ENCODE data around the gene PGAP3.

The PGAP3 gene

DNA sequence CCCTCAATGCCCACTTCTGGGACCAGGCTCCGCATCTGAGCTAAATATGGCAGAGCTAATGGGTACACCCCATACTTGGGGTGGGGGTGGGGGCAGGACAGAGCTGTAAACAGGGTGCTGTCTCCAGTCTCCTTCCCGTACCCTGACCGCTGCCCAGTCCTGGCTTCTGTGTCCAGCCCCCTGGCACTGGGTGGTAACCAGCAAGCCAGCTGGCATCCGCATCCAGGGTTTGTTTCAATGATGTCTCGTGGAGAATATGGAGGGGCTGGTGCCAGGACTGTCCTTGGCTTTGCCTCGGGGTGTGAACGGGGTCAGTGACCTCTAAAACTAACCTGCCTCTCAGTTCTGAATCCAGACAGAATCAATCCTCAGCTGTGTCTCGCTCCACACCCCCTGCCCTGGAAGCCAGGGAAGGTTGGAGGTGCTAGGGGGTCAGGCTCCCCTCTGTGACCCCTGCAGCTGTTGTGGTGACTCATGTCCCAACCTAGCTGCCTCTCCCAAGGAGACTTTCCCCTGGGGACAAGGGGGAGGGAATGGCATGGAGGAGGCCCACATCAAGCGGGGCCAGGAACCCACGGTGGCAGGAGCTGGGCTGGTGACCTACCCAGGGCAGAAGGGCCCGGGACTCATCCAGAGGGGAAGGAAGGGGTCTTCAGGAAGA, 21.1 kb downstream of the PGAP3 start:
- peak overlapping the region in 1 of 5 donors; percentile 10 for H3K9ac ChIP-seq (ENCODE audit: low read length in 5 of 5)

GRCh38 chr17:39666231-39666600, 21.6 kb downstream of the PGAP3 start:
- Histone ChIP-seq H3K27me3 (ENCODE audit: control insufficient read depth in 5 of 5, insufficient read depth in 4 of 5, low read length in 5 of 5) (peaks cover 29 to 49% (median 47%) of the 10 kb centered on the region in 5 donors), H3K9ac (ENCODE audit: low read length in 5 of 5) (no peak overlapping the region), H3K4me3 (ENCODE audit: low read depth in 1 of 5, low read length in 5 of 5) (no peak overlapping the region)

More for the DNA sequence above, 21.1 kb downstream of the PGAP3 start:
- no peaks in the 10 kb centered on the region for H3K9me3 ChIP-seq (ENCODE audit: control insufficient read depth in 5 of 5, low read length in 5 of 5)
- peaks cover 0 to 15% (median 14%) of the 10 kb centered on the region in 5 donors for H3K36me3 ChIP-seq (ENCODE audit: control insufficient read depth in 5 of 5, insufficient read depth in 5 of 5, low read length in 5 of 5)
- H3K4me1 ChIP-seq (ENCODE audit: control insufficient read depth in 5 of 5, insufficient read depth in 5 of 5, low read length in 5 of 5) = peaks cover 2 to 53% (median 27%) of the 10 kb centered on the region in 5 donors
- no peak overlapping the region for H3K4me3 ChIP-seq (ENCODE audit: low read depth in 1 of 5, low read length in 5 of 5)
- H3K27ac ChIP-seq (ENCODE audit: low read depth, low read length) = no peak overlapping the region
- peaks cover 34 to 55% (median 49%) of the 10 kb centered on the region in 5 donors for H3K27me3 ChIP-seq (ENCODE audit: control insufficient read depth in 5 of 5, insufficient read depth in 4 of 5, low read length in 5 of 5)

DNA sequence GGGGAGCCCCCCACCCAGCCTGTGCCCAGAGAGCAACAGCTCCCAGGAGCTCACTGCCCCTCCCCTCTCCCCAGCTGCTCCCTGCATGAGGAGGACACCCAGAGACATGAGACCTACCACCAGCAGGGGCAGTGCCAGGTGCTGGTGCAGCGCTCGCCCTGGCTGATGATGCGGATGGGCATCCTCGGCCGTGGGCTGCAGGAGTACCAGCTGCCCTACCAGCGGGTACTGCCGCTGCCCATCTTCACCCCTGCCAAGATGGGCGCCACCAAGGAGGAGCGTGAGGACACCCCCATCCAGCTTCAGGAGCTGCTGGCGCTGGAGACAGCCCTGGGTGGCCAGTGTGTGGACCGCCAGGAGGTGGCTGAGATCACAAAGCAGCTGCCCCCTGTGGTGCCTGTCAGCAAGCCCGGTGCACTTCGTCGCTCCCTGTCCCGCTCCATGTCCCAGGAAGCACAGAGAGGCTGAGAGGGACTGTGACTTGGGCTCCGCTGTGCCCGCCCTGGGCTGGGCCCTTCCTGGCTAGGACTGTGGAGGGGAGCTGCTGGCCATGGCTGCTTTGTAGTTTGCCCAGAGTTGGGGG, 22.1 kb downstream of the PGAP3 start:
- H3K27me3 ChIP-seq (ENCODE audit: control insufficient read depth in 5 of 5, insufficient read depth in 4 of 5, low read length in 5 of 5) = peaks cover 24 to 45% (median 42%) of the 10 kb centered on the region in 5 donors
- H3K36me3 ChIP-seq (ENCODE audit: control insufficient read depth in 5 of 5, insufficient read depth in 5 of 5, low read length in 5 of 5) = peaks cover 0 to 25% (median 24%) of the 10 kb centered on the region in 5 donors
- peaks cover 2 to 63% (median 32%) of the 10 kb centered on the region in 5 donors for H3K4me1 ChIP-seq (ENCODE audit: control insufficient read depth in 5 of 5, insufficient read depth in 5 of 5, low read length in 5 of 5)
- H3K9me3 ChIP-seq (ENCODE audit: control insufficient read depth in 5 of 5, low read length in 5 of 5) = no peaks in the 10 kb centered on the region
- no peak overlapping the region for H3K9ac ChIP-seq (ENCODE audit: low read length in 5 of 5)
- no peak overlapping the region for H3K4me3 ChIP-seq (ENCODE audit: low read depth in 1 of 5, low read length in 5 of 5)
- H3K27ac ChIP-seq (ENCODE audit: low read depth, low read length) = no peak overlapping the region

More at GRCh38 chr17:39666231-39666600, 21.6 kb downstream of the PGAP3 start:
- Histone ChIP-seq H3K4me1 (ENCODE audit: control insufficient read depth in 5 of 5, insufficient read depth in 5 of 5, low read length in 5 of 5) (peaks cover 2 to 58% (median 27%) of the 10 kb centered on the region in 5 donors), H3K36me3 (ENCODE audit: control insufficient read depth in 5 of 5, insufficient read depth in 5 of 5, low read length in 5 of 5) (peaks cover 0 to 20% (median 19%) of the 10 kb centered on the region in 5 donors), H3K27ac (ENCODE audit: low read depth, low read length) (no peak overlapping the region), H3K9me3 (ENCODE audit: control insufficient read depth in 5 of 5, low read length in 5 of 5) (no peaks in the 10 kb centered on the region)

- H3K27me3 ChIP-seq (ENCODE audit: control insufficient read depth in 5 of 5, insufficient read depth in 4 of 5, low read length in 5 of 5) = peaks cover 17 to 36% (median 34%) of the 10 kb centered on the region in 5 donors
- no peak within 1 kb of the TSS for H3K4me3 ChIP-seq (ENCODE audit: low read depth in 1 of 5, low read length in 5 of 5)
- peaks cover 0 to 34% (median 32%) of the 10 kb centered on the region in 5 donors for H3K36me3 ChIP-seq (ENCODE audit: control insufficient read depth in 5 of 5, insufficient read depth in 5 of 5, low read length in 5 of 5)
- H3K4me1 ChIP-seq (ENCODE audit: control insufficient read depth in 5 of 5, insufficient read depth in 5 of 5, low read length in 5 of 5) = peaks cover 2 to 72% (median 39%) of the 10 kb centered on the region in 5 donors
- H3K27ac ChIP-seq (ENCODE audit: low read depth, low read length) = no peak within 1 kb of the TSS
- no peaks in the 10 kb centered on the region for H3K9me3 ChIP-seq (ENCODE audit: control insufficient read depth in 5 of 5, low read length in 5 of 5)
- no peak within 1 kb of the TSS for H3K9ac ChIP-seq (ENCODE audit: low read length in 5 of 5)
These were observed 23.0 kb downstream of the PGAP3 start, which contains the start of gene TCAP for GRCh38 chr17:39664581-39665561. TCAP (plus strand) TSS chr17:39665349; CDS start chr17:39665360, 11 bp downstream.

- Histone ChIP-seq H3K36me3 (ENCODE audit: control insufficient read depth in 5 of 5, insufficient read depth in 5 of 5, low read length in 5 of 5) (peaks cover 0 to 42% (median 39%) of the 10 kb centered on the region in 5 donors), H3K9ac (ENCODE audit: low read length in 5 of 5) (no peak overlapping the region), H3K4me3 (ENCODE audit: low read depth in 1 of 5, low read length in 5 of 5) (no peak overlapping the region), H3K4me1 (ENCODE audit: control insufficient read depth in 5 of 5, insufficient read depth in 5 of 5, low read length in 5 of 5) (peaks cover 3 to 80% (median 44%) of the 10 kb centered on the region in 5 donors), H3K9me3 (ENCODE audit: control insufficient read depth in 5 of 5, low read length in 5 of 5) (no peaks in the 10 kb centered on the region), H3K27ac (ENCODE audit: low read depth, low read length) (no peak overlapping the region), H3K27me3 (ENCODE audit: control insufficient read depth in 5 of 5, insufficient read depth in 4 of 5, low read length in 5 of 5) (peaks cover 13 to 28% (median 28%) of the 10 kb centered on the region in 5 donors)
These were observed 23.9 kb downstream of the PGAP3 start for GRCh38 chr17:39663688-39664580.

- H3K27ac ChIP-seq (ENCODE audit: low read depth, low read length) = no peak overlapping the region
- H3K9ac ChIP-seq (ENCODE audit: low read length in 5 of 5) = no peak overlapping the region
- H3K9me3 ChIP-seq (ENCODE audit: control insufficient read depth in 5 of 5, low read length in 5 of 5) = no peaks in the 10 kb centered on the region
- no peak overlapping the region for H3K4me3 ChIP-seq (ENCODE audit: low read depth in 1 of 5, low read length in 5 of 5)
- H3K4me1 ChIP-seq (ENCODE audit: control insufficient read depth in 5 of 5, insufficient read depth in 5 of 5, low read length in 5 of 5) = peaks cover 2 to 80% (median 39%) of the 10 kb centered on the region in 5 donors
- peaks cover 0 to 48% (median 45%) of the 10 kb centered on the region in 5 donors for H3K36me3 ChIP-seq (ENCODE audit: control insufficient read depth in 5 of 5, insufficient read depth in 5 of 5, low read length in 5 of 5)
- H3K27me3 ChIP-seq (ENCODE audit: control insufficient read depth in 5 of 5, insufficient read depth in 4 of 5, low read length in 5 of 5) = peaks cover 10 to 24% (median 22%) of the 10 kb centered on the region in 5 donors
These were observed 24.5 kb downstream of the PGAP3 start for GRCh38 chr17:39663340-39663687.

DNA sequence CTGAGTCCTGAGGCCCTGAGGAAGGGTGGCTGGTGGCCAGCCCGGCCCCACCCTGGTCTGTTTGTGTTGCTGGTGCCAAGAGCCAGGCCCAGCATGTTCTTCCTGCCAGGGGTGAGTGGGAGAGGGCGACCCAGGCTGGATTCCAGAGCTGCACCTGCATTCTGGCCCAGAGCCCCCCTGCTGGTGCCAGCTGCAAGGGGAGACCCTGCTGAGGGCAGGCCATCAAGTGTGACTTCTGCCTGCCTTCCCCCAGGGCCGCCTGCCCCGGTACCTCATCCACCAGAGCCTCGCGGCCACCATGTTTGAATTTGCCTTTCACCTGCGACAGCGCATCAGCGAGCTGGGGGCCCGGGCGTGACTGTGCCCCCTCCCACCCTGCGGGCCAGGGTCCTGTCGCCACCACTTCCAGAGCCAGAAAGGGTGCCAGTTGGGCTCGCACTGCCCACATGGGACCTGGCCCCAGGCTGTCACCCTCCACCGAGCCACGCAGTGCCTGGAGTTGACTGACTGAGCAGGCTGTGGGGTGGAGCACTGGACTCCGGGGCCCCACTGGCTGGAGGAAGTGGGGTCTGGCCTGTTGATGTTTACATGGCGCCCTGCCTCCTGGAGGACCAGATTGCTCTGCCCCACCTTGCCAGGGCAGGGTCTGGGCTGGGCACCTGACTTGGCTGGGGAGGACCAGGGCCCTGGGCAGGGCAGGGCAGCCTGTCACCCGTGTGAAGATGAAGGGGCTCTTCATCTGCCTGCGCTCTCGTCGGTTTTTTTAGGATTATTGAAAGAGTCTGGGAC, 25.1 kb downstream of the PGAP3 start:
- Histone ChIP-seq H3K27me3 (ENCODE audit: control insufficient read depth in 5 of 5, insufficient read depth in 4 of 5, low read length in 5 of 5) (peaks cover 10 to 24% (median 21%) of the 10 kb centered on the region in 5 donors), H3K4me3 (ENCODE audit: low read depth in 1 of 5, low read length in 5 of 5) (no peak overlapping the region), H3K9ac (ENCODE audit: low read length in 5 of 5) (no peak overlapping the region), H3K4me1 (ENCODE audit: control insufficient read depth in 5 of 5, insufficient read depth in 5 of 5, low read length in 5 of 5) (peaks cover 2 to 83% (median 36%) of the 10 kb centered on the region in 5 donors), H3K27ac (ENCODE audit: low read depth, low read length) (no peak overlapping the region), H3K9me3 (ENCODE audit: control insufficient read depth in 5 of 5, low read length in 5 of 5) (no peaks in the 10 kb centered on the region), H3K36me3 (ENCODE audit: control insufficient read depth in 5 of 5, insufficient read depth in 5 of 5, low read length in 5 of 5) (peaks cover 0 to 54% (median 47%) of the 10 kb centered on the region in 5 donors)

- peaks cover 7 to 20% (median 14%) of the 10 kb centered on the region in 5 donors for H3K27me3 ChIP-seq (ENCODE audit: control insufficient read depth in 5 of 5, insufficient read depth in 4 of 5, low read length in 5 of 5)
- H3K9ac ChIP-seq (ENCODE audit: low read length in 5 of 5) = no peak overlapping the region
- H3K36me3 ChIP-seq (ENCODE audit: control insufficient read depth in 5 of 5, insufficient read depth in 5 of 5, low read length in 5 of 5) = peaks cover 0 to 59% (median 50%) of the 10 kb centered on the region in 5 donors
- H3K27ac ChIP-seq (ENCODE audit: low read depth, low read length) = no peak overlapping the region
- peaks cover 2 to 77% (median 30%) of the 10 kb centered on the region in 5 donors for H3K4me1 ChIP-seq (ENCODE audit: control insufficient read depth in 5 of 5, insufficient read depth in 5 of 5, low read length in 5 of 5)
- H3K4me3 ChIP-seq (ENCODE audit: low read depth in 1 of 5, low read length in 5 of 5) = peak overlapping the region in 1 of 5 donors; percentile 40
- H3K9me3 ChIP-seq (ENCODE audit: control insufficient read depth in 5 of 5, low read length in 5 of 5) = no peaks in the 10 kb centered on the region
These were observed 25.9 kb downstream of the PGAP3 start for GRCh38 chr17:39661744-39662541.
